Chondrocyte (in vitro differentiated cells): ENCODE results near the gene RBPJ. TPM values are rescaled to one million over a fixed set of nuclear protein-coding genes. Genes with fewer than 3 reads are reported as not detected.

ENCODE experiments used
- DNase-seq: peaks from one replicate; pipeline ENCODE4 v3.0.0; 2021; ENCODE audit warnings: mixed read lengths, low spot score
- H3K27ac Mint-ChIP-seq: one replicate; pipeline ENCODE4 v1.8.0; 2021; ENCODE audit warnings: mild to moderate bottlenecking, moderate library complexity, mixed read lengths; ENCODE audit not compliant: unreplicated experiment
- H3K27me3 Mint-ChIP-seq: 2 replicates; pipeline ENCODE4 v1.8.0; 2021; ENCODE audit warnings: low read depth, mixed read lengths
- H3K36me3 Mint-ChIP-seq: 2 replicates; pipeline ENCODE4 v1.8.0; 2021; ENCODE audit warnings: low read depth, mixed read lengths
- H3K4me1 Mint-ChIP-seq: 2 replicates; pipeline ENCODE4 v1.8.0; 2021; ENCODE audit warnings: low read depth, mild to moderate bottlenecking, mixed read lengths
- H3K4me3 Mint-ChIP-seq: one replicate; pipeline ENCODE4 v1.8.0; 2021; ENCODE audit warnings: mild to moderate bottlenecking, moderate library complexity, mixed read lengths; ENCODE audit not compliant: unreplicated experiment
- H3K9me3 Mint-ChIP-seq: 2 replicates; pipeline ENCODE4 v1.8.0; 2021; ENCODE audit warnings: low read depth, mixed read lengths
- CTCF ChIP-seq: fragments of 200-600 bp; sonication (generic); IDR thresholded peaks from 2 replicates; pipeline ENCODE4 v1.5.0; 2021; ENCODE audit warnings: antibody characterized with exemption, mild to moderate bottlenecking, moderate library complexity
- total RNA-seq: library from RNA; stranded (reverse); gene quantifications from 3 replicates; pipeline ENCODE4 v1.2.1, GENCODE V29; 2021

RBPJ gene
- total RNA-seq, 1 donor from 2014 or later = 58.5 TPM

- no peaks in the 10 kb centered on the region for H3K9me3 Mint-ChIP-seq
- peaks cover 10% of the 10 kb centered on the region for H3K36me3 Mint-ChIP-seq
- DNase-seq = no peak
- peak overlapping the region; percentile 90 for H3K27ac Mint-ChIP-seq
- H3K4me1 Mint-ChIP-seq = peaks cover 31% of the 10 kb centered on the region
- H3K27me3 Mint-ChIP-seq = no peaks in the 10 kb centered on the region
- H3K4me3 Mint-ChIP-seq = no peak overlapping the region
- TF ChIP-seq CTCF = no peak
Measured at GRCh38 chr4:26420438-26420837, 99.6 kb downstream of the RBPJ start.

GRCh38 chr4:26420913-26421312 lies 100.1 kb downstream of the RBPJ start:
- no peak for TF ChIP-seq CTCF
- no peak for DNase-seq
- H3K4me1 Mint-ChIP-seq = peaks cover 31% of the 10 kb centered on the region

GRCh38 chr4:26424153-26424552 lies 103.3 kb downstream of the RBPJ start:
- DNase-seq = no peak
- Mint-ChIP-seq H3K27me3 (no peaks in the 10 kb centered on the region), H3K9me3 (no peaks in the 10 kb centered on the region), H3K36me3 (peaks cover 14% of the 10 kb centered on the region), H3K4me1 (peaks cover 24% of the 10 kb centered on the region), H3K27ac (no peak overlapping the region), H3K4me3 (no peak overlapping the region)
- no peak for TF ChIP-seq CTCF

More at GRCh38 chr4:26420913-26421312, 100.1 kb downstream of the RBPJ start:
- Mint-ChIP-seq H3K4me3 (no peak overlapping the region), H3K9me3 (no peaks in the 10 kb centered on the region), H3K27ac (peak overlapping the region; percentile 90), H3K36me3 (peaks cover 10% of the 10 kb centered on the region), H3K27me3 (no peaks in the 10 kb centered on the region)

GRCh38 chr4:26424838-26425237 lies 104.0 kb downstream of the RBPJ start:
- peaks cover 15% of the 10 kb centered on the region for H3K36me3 Mint-ChIP-seq
- no peaks in the 10 kb centered on the region for H3K9me3 Mint-ChIP-seq
- no peaks in the 10 kb centered on the region for H3K27me3 Mint-ChIP-seq
- no peak overlapping the region for H3K27ac Mint-ChIP-seq
- DNase-seq = no peak
- peak; percentile 78 for TF ChIP-seq CTCF
- H3K4me3 Mint-ChIP-seq = no peak overlapping the region
- H3K4me1 Mint-ChIP-seq = peaks cover 24% of the 10 kb centered on the region

GRCh38 chr4:26425953-26426352 lies 105.1 kb downstream of the RBPJ start:
- H3K27ac Mint-ChIP-seq = no peak overlapping the region
- peaks cover 17% of the 10 kb centered on the region for H3K4me1 Mint-ChIP-seq
- no peak for TF ChIP-seq CTCF

More at GRCh38 chr4:26425953-26426352, 105.1 kb downstream of the RBPJ start:
- H3K4me3 Mint-ChIP-seq = no peak overlapping the region
- no peaks in the 10 kb centered on the region for H3K9me3 Mint-ChIP-seq
- H3K27me3 Mint-ChIP-seq = no peaks in the 10 kb centered on the region
- DNase-seq = no peak
- peaks cover 19% of the 10 kb centered on the region for H3K36me3 Mint-ChIP-seq
